PFSK-1 (cell line): ENCODE measurements around the gene PIK3R1.

ENCODE experiments used
- FOXP2 ChIP-seq: optimal IDR thresholded peaks from 2 replicates; pipeline ENCODE3; 2011; ENCODE audit warnings: borderline replicate concordance, control low read depth, inconsistent platforms; ENCODE audit not compliant: insufficient read depth; ENCODE audit errors: extremely low read length, extremely low read depth
- POLR2AphosphoS5 ChIP-seq: IDR thresholded peaks from 2 replicates; pipeline ENCODE4 v1.6.1; 2012; ENCODE audit warnings: low read depth, mild to moderate bottlenecking, control low read depth, low read length, moderate library complexity
- SIN3A ChIP-seq: IDR thresholded peaks from 2 replicates; pipeline ENCODE4 v1.6.1; 2012; ENCODE audit warnings: mild to moderate bottlenecking, low read length, moderate library complexity, borderline replicate concordance; ENCODE audit not compliant: insufficient read depth
- TAF1 ChIP-seq: IDR thresholded peaks from 2 replicates; pipeline ENCODE4 v1.6.1; 2012; ENCODE audit warnings: low read length, control low read depth, borderline replicate concordance; ENCODE audit not compliant: insufficient read depth
- TF ChIP-seq, protein P1 (sequence below), 2 experiments: IDR thresholded peaks; 2 replicates each; pipeline versions ENCODE4 v1.6.1 to v1.8.0; 2011 to 2012; ENCODE audit warnings: low read depth in 2 of 2, low read length in 2 of 2, control low read depth in 1 of 2, inconsistent platforms in 1 of 2, mild to moderate bottlenecking in 1 of 2, moderate library complexity in 1 of 2; ENCODE audit not compliant: insufficient read depth in 1 of 2

The PIK3R1 gene

GRCh38 chr5:68180121-68181038 is 35.2 kb upstream of the PIK3R1 start:
- TF ChIP-seq FOXP2 (no peak), SIN3A (no peak), TAF1 (no peak), POLR2AphosphoS5 (no peak)
- TF ChIP-seq, protein P1, sequence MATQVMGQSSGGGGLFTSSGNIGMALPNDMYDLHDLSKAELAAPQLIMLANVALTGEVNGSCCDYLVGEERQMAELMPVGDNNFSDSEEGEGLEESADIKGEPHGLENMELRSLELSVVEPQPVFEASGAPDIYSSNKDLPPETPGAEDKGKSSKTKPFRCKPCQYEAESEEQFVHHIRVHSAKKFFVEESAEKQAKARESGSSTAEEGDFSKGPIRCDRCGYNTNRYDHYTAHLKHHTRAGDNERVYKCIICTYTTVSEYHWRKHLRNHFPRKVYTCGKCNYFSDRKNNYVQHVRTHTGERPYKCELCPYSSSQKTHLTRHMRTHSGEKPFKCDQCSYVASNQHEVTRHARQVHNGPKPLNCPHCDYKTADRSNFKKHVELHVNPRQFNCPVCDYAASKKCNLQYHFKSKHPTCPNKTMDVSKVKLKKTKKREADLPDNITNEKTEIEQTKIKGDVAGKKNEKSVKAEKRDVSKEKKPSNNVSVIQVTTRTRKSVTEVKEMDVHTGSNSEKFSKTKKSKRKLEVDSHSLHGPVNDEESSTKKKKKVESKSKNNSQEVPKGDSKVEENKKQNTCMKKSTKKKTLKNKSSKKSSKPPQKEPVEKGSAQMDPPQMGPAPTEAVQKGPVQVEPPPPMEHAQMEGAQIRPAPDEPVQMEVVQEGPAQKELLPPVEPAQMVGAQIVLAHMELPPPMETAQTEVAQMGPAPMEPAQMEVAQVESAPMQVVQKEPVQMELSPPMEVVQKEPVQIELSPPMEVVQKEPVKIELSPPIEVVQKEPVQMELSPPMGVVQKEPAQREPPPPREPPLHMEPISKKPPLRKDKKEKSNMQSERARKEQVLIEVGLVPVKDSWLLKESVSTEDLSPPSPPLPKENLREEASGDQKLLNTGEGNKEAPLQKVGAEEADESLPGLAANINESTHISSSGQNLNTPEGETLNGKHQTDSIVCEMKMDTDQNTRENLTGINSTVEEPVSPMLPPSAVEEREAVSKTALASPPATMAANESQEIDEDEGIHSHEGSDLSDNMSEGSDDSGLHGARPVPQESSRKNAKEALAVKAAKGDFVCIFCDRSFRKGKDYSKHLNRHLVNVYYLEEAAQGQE (IDR thresholded peaks at IDR 0.05; ENCODE audit: insufficient read depth in 1 of 2, low read depth in 2 of 2, low read length in 2 of 2): no peak

DNA sequence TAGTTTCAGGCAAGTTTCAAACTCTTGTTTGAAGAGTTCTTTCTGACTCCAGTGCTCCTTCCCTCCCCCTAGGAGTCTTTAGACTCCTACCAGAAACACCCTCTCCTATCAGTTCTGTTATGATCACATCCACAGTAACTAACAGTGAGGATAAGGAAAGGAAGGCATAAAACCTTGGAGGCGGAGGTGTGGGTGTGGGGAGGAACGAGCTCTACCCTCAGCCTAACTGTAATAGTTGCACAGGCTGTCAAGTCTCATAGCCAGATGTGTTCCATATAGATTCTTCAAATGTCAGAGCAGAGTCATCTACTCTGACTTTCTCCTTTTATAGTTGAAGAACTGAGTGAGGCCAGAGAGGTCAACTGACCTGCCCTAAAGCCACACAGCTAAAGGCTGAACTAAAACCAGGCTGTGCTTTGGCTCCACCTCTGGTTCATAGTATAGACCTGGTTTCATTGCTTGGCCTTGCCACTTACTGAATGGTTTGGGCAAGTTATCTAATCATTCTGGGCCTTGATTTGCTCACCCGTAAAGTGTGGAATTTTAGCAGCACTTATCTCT is 34.4 kb upstream of the PIK3R1 start:
- TF ChIP-seq POLR2AphosphoS5 (no peak), TAF1 (no peak), FOXP2 (no peak), SIN3A (no peak)
- TF ChIP-seq, protein P1 (IDR thresholded peaks at IDR 0.05; ENCODE audit: insufficient read depth in 1 of 2, low read depth in 2 of 2, low read length in 2 of 2): no peak

DNA sequence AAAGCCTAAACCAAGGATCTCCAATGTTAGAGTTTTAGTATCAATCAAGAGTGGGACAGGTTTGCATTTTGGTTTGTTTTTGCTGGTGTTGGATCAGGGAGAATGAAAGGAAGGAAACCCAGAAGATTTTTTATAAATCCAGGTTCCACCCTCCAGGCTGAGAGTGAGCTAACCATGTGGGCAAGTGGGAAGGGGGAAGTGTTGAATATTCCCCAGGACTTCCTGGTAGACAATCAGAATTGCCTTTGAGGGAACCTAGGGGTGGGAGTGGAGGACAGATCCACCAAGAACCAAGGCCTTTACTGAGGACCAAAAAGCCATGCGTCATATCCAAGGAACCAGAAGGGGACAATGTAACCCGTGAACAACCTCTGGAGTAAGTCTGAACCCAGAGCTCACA is 33.5 kb upstream of the PIK3R1 start:
- TF ChIP-seq SIN3A (no peak), POLR2AphosphoS5 (no peak), FOXP2 (no peak), TAF1 (no peak)
- TF ChIP-seq, protein P1 (IDR thresholded peaks at IDR 0.05; ENCODE audit: insufficient read depth in 1 of 2, low read depth in 2 of 2, low read length in 2 of 2): no peak

DNA sequence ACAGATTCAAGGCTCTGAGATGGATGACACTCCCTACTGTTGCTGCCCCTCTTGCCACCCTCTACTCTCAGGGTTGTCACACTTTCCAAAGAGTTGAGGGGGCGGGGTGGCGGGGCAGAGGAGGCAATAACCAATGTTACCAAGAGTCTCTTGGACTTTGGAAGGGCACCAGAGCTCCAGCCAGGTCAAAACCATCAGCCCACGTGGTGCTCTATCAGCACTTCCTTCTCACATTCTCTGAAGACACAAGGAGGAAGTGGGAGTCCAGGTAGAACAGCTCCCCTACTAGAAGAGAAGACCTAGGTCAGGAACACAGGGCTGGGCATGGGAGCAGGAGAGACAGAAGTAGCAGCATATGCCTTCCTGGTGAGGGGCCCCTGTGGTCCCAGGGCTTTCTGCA is 33.0 kb upstream of the PIK3R1 start:
- TF ChIP-seq TAF1: no peak
- no peak for TF ChIP-seq POLR2AphosphoS5

DNA sequence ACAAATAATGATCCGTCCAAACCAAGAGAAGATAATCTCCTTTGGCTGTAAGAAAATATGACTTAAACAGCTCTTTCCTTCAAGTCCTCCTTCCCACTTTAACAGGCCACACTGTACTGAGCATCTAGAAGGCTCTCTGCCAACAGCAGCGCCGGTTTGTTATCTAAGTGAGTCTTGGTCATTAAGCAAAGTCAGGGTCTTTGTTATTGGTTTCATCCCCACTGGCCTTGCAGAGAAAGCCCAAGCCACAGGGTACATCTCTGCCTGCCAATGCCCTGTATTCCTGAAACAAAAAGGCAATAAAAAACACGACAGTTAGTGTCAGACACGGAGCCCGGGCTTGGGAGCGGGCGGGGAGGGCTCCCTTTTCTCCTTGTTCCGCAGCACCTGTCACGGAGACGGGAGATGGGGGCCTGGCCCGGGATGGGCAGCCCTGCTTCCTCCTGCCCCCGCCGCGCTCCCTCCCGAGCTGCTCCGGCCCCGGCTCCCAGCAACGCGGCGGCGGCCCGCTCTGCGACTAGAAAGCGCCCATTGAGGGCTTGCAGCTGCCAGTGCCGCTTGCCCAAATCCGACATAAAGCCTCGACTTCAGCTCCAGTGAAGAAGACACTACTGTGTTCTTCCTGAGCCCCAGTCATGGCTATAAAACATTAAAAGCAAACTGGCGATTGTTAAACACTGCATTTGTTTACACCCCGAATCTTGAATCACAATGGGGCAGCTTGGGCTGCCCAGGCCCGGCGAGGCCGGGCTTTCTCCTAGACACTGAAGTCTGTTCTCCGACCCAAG is 28.1 kb upstream of the PIK3R1 start:
- TF ChIP-seq, protein P1 (IDR thresholded peaks at IDR 0.05; ENCODE audit: insufficient read depth in 1 of 2, low read depth in 2 of 2, low read length in 2 of 2): no peak
- no peak for TF ChIP-seq SIN3A
- no peak for TF ChIP-seq POLR2AphosphoS5
- TF ChIP-seq TAF1: no peak
- no peak for TF ChIP-seq FOXP2
